SHP77 (cell line): ENCODE measurements around the gene CHCHD4.
A peak's percentile ranks its signal among the peaks of the same experiment; 100 is the strongest.
"Not testable (repeated sequence)": the region's sequence is repeated elsewhere in the genome, so short reads cannot be mapped to it uniquely, and the experiment has no call there.

Experiments
- DNase-seq, 2 experiments: peaks; one replicate each; lab custom pipeline; 2025; lab: John Stamatoyannopoulos, UW

CHCHD4 gene

DNA sequence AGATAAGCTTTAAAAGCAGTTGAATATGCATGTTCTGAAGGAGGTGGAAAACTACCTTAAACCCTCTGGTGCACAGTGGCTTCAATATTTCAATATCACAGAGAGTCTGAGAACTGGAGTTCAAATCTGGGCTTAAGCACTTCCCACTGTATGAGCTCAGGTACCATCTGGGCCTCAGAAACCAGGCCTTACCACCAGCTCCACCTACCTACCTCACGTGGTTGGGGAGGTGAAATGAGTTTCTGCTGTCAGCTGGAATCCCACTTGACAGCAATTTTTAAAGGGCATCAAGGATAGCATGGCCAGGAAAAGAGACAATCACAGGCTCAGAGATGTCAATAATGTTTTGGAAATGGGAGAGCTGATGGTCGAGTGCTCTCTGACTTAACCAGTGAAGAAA is 5.0 kb downstream of the CHCHD4 start:
- no peak for DNase-seq

DNA sequence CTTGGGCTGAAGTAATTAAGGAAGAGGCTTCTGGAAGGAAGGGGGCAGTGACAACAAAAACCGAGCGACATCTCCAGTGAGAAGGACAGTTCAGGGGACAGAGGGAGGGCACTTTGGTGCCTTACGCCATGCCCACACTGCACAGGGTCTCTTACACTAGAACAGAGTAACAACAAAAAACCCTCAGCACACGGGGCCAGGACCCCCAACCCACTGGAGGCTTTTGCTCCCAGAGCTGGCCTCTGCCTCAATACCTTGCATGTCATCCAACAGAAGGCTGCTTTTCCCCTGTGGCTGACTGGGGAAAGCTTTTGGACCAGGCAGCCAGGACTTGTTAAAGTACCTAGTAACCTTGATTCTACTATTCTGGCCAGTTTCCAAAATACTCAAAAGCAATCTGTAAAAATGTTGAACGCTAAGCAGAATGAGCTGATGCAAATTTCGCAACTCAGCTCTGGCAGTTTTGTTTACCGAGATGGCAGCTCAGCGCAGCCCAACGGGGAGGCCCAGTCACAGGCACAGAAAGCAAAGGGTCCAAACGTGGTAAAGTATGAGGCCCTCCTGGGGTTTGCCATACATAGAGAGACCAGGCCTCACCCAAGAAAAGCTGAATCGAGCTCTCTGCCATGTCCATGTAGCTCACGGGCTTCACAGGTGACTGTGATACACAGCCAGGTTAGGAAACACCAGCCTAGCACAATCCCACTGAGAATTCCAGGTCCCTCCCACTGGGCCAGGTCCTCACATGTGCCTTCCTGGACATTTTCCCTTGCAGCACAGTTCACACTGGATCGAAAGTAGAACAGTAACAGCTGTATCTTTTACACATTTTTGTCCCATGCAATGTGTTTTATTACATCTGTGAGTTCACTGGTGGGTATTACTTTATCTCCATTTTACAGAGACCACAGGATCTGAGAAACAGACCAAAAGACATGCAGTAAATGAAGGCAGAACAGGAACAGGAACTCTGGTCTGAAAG is 6.0 kb downstream of the CHCHD4 start:
- DNase-seq = peak in 1 of 2 experiments; percentile 13

DNA sequence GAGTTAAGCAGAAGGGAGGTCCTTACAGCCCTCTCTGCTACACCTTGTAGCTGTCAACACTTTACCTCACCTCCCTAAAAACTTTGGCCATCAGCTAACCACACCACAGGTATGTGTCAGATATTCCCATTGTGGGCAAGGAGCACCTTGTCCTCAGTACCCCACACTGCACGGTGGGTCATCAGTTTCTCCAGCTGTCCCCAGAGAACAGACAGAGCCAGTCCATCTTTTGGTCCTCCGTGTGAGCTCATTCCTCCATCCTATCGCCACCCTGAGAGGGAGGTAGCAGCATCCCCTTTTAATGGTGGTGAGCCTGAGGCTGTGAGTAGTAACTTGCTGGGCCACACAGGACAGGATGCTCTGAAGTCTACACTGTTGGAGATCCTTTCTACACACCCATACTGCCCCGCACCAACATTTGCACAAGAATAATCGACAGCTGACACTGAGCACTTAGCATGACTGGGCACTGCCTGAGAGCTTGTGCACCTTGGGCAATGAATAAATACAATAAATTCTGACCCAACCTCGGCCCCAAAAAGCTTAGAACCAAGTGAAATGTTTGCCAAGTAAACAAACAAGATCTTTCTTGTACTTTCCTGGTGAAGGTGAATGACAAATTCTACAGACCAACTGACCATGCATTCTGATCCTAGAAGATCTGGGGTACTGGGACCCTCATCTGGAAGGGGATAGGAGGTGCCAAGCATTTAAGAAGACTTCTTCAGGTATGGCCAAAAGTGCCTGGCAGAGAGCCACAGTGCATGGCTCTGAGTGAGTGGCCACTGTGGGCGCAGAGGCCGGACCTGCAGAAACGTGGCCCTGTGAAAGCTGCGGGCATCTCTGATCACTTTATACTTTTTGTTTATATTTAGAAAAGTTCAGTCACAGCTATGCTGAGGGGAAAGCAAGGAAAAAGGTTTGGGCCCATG is 6.9 kb downstream of the CHCHD4 start:
- no peak for DNase-seq

DNA sequence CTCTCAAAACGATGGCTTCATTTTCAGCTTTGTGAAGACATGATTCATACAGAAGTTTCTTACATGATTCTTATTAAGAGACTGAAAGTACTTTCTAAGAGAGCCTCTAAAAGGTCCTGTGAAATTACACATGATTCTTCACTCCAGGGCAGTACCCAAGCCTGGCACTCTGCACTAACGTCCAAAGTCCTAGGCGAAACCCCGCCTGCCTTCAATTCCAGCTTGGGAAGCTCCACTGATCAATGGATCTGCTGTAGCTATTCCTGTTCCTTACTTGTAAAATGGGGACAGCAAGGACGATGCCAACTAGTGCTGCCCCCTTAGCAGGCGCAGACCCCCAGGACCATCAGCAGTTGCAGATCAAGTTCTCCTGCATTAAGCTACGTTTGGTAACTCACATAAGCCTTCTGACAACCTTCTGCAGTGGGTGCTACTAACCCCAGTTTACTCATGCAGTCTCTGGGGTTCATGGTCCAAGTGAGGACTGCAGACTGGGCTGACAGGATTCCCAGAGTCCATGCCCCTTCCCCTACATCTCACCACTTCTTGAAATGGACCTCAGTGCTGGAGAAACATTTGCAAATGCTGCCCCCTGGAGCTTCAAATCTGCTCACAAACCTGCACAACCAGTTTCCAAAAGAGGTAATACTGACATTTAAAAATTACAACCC is 10.6 kb downstream of the CHCHD4 start:
- DNase-seq = no peak

DNA sequence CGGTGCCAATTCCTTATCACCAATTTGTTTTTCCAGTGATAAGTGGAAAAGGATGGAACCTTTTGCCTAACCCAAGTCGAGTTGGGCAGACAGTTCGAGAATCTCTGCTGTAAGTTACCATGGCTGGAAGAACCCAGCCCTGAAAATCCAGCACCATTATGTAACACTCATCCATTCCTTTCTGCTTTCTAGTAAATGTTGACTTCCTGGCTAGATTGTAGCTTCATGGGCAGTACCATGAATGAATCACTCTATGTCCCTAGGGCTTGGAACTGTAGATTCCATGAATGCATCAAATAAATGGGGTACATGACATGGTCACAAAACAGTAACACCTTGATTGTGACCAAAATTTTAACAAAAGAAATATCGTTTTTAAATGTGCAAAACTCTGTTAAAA is 14.0 kb downstream of the CHCHD4 start:
- no peak for DNase-seq

DNA sequence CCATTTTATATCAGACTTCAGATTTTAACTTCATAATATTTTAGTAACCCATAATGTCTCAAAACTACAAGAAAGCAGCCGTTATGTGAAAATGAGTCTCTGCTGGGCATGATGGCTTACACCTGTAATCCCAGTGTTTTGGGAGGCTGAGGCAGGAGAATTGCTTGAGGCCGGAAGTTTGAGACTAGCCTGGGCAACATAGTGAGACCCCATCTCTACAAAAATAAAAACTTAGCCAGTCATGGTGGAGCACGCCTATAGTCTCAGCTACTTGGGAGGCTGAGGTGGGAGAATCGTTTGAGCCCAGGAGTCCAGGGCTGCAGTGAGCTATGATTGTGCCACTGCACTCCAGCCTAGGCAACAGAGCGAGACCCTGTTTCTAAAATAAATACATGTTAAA is 14.8 kb downstream of the CHCHD4 start:
- DNase-seq = not testable (repeated sequence)

DNA sequence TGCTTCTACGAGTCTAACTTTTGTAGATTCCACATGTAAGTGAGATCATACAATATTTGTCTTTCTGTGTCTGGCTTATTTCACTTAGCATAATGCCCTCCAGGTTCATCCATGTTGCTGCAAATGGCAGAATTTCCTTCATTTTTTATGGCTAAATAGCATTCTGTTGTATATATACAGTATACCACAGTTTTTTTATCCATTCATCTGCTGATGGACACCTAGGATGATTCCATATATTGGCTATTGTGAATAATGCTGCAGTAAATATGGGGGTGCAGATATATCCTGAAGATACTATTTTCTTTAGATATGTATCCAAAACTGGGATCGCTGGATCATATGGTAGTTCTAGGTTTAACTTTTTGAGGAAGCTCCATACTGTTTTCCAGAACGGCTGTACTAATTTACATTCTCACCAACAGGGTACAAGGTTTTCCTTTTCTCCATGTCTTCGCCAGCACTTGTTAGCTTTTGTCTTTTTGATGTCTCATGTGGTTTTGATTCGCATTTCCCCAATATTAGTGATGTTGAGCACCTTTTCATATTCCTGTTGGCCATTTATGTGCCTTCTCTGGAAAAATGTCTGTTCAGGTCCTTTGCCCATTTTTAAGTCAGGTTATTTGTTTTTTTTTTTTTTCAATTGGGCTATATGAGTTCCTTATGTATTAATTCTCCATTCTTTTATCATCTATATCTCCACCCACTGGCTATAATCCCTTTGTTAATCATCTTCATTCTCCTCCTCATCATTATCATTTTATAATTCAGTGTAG is 26.9 kb downstream of the CHCHD4 start:
- DNase-seq = no peak

DNA sequence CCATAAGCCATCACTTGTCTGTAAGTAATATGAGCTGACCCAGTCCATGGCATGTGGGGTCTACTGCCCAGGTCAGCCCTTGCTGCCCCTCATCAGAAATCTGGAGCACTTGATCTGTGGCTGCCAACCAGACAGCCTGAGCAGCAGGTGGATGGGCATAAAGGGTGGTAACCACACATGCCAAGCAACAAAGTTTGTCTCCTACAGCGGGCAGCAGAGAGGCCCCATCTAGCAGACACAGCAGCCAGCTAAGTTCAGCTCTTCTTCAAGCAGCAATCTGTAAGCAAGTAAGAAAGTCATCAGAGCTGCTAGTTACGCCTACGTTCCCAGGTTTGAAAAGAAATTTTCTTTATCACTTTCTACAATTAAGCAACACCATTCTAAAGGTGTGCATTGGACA is 27.9 kb downstream of the CHCHD4 start:
- no peak for DNase-seq

DNA sequence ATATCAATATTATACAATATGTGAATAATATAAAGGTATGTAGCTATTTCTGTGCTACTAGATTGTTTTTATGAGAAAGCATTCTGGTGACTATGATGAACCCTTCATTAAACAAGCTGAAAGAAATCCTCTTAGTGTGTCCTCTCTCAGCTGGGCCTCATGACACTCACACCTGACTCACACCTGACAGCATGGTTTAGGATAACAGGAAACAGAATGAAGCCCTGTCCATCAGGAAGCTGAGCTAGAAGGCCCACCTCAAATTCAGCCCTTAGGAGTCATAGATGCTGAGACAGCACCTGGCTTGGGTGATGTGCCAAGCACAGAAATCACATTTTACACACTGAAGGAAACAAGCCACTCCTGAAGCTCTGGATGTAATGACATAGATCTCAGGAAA is 30.8 kb downstream of the CHCHD4 start:
- DNase-seq = no peak

DNA sequence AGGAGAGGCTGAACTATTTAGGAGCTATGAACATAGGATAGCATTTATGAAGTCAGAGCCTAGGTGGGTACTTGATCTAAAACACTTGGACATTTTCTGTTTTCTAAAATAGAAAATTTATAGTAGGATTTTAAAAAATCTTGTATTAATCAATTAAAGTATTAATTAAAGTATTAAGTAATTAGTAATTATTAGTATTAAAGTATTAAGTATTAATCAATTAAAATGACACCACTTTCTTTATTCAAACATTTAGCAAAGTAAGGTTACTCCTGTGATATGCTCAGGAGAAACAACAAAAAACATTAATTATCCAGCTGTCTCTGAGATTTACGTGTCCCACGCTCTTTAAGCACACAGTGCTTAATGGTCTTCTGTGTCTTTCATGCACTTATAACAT is 32.2 kb downstream of the CHCHD4 start:
- no peak for DNase-seq

DNA sequence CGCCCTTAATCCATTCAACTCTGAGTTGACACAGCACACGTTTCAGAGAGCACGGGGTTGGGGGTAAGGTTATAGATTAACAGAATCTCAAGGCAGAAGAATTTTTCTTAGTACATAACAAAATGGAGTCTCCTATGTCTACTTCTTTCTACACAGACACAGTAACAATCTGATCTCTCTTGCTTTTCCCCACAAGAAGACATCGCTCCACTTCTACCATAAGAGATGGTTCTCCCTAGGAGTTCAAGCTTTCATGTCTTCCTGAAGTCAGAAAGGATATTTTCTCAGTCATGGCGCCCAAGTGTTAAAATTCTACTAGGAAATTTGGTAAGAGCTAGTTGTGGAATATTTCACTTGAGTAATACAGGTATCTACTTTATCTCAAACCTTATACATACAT is 32.7 kb downstream of the CHCHD4 start:
- not testable (repeated sequence) for DNase-seq

DNA sequence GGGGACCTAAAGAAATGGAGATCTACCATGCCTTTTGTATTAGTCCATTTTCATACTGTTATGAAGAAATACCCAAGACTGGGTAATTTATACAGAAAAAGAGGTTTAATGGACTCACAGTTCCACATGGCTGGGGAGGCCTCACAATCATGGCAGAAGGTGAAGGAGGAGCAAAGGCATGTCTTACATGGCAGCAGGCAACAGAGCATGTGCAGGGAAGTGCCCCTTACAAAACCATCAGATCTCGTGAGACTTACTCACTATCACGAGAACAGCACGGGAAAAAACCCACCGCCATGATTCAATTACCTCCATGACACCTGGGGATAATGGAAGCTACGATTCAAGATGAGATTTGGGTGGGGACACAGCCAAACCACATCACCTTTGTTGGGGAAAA is 37.2 kb downstream of the CHCHD4 start:
- DNase-seq = not testable (repeated sequence)

DNA sequence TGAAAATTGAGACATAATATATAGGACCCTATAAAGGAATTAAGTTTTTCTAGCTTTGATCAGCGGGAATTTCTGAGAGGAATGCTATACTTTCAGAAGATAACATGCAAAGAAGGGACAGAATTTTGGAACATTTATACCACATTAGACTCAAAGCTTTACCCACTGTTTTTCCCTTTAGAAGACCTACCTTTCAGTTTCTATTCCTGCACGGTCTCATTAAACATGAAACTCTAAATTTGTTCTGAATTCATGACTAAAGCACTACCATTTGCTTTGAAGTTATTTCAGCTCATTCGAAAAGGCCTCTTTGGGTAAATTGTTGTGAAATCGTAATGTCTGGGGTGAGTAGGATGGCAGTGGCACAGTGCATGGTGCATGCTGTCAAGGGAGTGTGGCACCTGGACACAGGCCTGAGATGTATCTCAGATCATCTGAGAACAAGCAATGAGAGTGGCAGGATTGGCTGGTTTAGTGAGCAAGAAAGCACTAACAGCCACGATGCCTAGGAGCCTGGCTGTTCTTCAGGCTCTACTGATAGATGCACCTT is 42.5 kb downstream of the CHCHD4 start:
- DNase-seq = no peak

DNA sequence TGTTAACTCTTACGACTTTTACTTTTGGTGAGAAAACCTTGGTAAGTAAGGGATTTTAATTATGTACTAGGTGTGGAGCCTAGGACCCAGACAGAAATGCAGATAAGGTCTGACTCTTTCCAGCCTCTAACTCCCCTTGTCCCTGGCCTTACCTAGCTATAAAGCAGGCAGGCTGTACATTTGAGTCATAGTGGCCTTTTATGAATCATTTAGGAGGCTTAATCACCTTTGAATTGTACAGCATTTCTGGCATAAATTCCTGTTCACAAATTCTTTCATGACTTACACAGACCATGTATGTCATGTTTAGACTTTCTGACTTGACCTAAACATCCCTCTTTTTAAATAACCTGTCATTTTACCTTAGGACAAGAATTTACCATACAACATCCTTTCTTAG is 47.4 kb downstream of the CHCHD4 start:
- no peak for DNase-seq

DNA sequence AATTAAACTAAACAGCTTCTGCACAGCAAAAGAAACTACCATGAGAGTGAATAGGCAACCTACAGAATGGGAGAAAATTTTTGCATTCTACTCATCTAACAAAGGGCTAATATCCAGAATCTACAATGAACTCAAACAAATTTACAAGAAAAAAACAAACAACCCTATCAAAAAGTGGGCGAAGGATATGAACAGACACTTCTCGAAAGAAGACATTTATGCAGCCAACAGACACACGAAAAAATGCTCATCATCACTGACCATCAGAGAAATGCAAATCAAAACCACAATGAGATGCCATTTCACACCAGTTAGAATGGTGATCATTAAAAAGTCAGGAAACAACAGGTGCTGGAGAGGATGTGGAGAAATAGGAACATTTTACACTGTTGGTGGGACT is 49.4 kb downstream of the CHCHD4 start:
- not testable (repeated sequence) for DNase-seq

DNA sequence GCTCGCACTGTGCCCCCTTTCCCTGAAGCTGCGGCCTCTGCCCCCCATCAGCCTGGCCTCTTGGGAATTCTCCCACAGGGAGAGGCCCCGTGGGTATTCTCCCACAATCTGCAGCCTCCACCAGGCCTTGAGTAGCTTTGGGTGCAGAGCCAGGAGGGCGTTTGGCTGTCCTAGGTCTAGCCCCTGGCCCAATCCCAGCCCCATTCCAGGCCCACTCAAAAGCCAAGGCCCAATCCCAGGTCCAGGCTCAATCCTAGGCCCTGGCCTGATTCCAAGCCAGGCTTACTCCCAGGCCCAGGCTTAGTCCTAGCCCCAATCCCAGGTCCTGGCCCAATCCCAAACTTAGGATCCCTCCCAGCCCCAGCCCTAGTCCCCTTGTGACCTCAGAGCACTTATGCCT is 59.8 kb downstream of the CHCHD4 start:
- DNase-seq = no peak

DNA sequence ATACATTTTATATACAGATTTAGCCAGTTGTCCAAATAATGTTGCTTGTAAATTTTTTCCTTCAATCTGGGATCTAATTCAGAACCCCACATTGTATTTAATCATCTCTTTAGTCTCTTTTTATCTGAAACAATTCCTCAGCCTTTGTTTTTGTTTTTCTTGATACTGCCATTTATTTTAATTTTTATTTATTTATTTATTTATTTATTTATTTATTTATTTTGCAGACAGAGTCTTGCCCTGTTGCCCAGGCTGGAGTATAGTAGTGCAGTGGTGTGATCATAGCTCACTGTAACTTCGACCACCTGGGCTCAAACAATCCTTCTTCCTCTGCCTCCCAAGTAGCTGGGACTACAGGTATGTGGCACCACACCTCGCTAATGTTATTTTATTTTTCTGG is 61.5 kb downstream of the CHCHD4 start:
- no peak for DNase-seq
